GM12891 (cell line): ENCODE results near the gene COASY.

Experiments
- POLR2A ChIP-seq: IDR thresholded peaks from 2 replicates; pipeline ENCODE4 v1.6.1; 2011; ENCODE audit warnings: low read depth, low read length, control low read depth
- POLR2AphosphoS5 ChIP-seq: IDR thresholded peaks from 2 replicates; pipeline ENCODE4 v1.6.1; 2011; ENCODE audit warnings: low read depth, low read length, control low read depth
- SPI1 ChIP-seq: IDR thresholded peaks from 2 replicates; pipeline ENCODE4 v1.6.1; 2011; ENCODE audit warnings: low read depth, low read length, control low read depth
- TAF1 ChIP-seq: IDR thresholded peaks from 2 replicates; pipeline ENCODE4 v1.6.1; 2011; ENCODE audit warnings: low read depth, low read length, control low read depth

DNA sequence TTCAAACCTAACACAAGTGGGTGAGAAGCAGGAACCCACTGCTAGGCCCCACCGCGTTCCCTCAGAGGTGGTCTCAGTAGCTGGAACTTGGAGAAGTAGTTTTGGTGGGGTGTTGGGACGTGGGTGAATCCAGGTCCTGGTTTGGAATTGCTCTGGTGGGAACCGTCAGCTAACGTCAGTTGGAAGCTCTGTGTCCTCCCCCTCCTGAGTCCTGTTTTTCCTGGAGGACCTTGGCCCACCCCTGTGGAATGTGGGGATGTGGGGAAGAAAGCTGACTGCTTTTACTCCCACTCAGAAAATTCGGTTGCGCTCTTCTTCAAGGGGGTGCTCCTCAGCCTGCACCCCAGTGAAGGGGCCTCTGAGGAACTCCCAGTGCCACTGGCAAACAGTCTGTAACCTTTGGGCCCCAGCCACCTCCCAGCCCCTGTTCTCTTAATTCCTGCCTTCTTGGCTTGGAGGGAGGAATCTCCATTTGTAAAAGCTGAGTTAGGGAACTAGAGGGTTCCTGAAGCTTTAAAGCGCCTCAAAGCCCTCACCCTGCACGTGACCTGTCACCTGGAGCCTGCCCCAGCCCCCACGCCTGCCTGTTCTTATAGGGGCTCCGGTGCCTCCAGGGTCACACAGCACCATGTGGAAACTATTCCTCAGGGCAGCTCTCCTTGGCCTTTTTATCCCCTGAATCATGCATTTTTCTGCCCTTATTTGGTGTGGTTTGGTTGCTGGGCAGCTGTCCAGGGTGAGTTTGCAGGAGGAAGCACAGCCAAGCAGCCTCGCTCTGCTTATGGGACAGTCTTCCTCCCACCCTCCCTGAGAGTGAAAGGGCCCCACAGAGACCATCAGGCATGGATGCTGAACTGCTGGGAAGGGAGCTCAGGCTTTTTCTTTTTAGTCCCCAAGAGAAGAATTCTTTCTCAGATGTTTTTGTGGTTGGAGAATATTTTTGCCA lies 42.1 kb upstream of the COASY start:
- TF ChIP-seq POLR2A (no peak), POLR2AphosphoS5 (no peak), TAF1 (no peak), SPI1 (no peak)
